GM19455 (cell line): ENCODE measurements around the gene SRSF12.
A peak's percentile ranks its signal among the peaks of the same experiment; 100 is the strongest.
"Not testable (repeated sequence)": the region's sequence is repeated elsewhere in the genome, so short reads cannot be mapped to it uniquely, and the experiment has no call there.

ENCODE experiments used
- ATAC-seq: cut with Tn5 transposase; IDR thresholded peaks from one replicate; pipeline ENCODE4 v1.9.1; 2021; ENCODE audit not compliant: unreplicated experiment

The SRSF12 gene

GRCh38 chr6:89131599-89131998, 13.7 kb upstream of the SRSF12 start:
- ATAC-seq = no peak

GRCh38 chr6:89128256-89128671, 10.4 kb upstream of the SRSF12 start:
- ATAC-seq = not testable (repeated sequence)

GRCh38 chr6:89122625-89123024, 4.8 kb upstream of the SRSF12 start:
- ATAC-seq = no peak

- ATAC-seq = no peak
Measured at GRCh38 chr6:89121934-89122333, 4.1 kb upstream of the SRSF12 start.

GRCh38 chr6:89120371-89120770, 2.5 kb upstream of the SRSF12 start:
- no peak for ATAC-seq

- ATAC-seq = no peak
Measured at GRCh38 chr6:89118931-89119330, 1.1 kb upstream of the SRSF12 start.

GRCh38 chr6:89116702-89117101, 1.2 kb downstream of the SRSF12 start:
- no peak for ATAC-seq

- ATAC-seq = no peak
Measured at GRCh38 chr6:89111933-89112332, 5.9 kb downstream of the SRSF12 start.

- no peak for ATAC-seq
Measured at GRCh38 chr6:89110284-89110683, 7.6 kb downstream of the SRSF12 start.

- no peak for ATAC-seq
Measured at GRCh38 chr6:89100114-89100513, 17.8 kb downstream of the SRSF12 start.

GRCh38 chr6:89098461-89098860, 19.4 kb downstream of the SRSF12 start:
- no peak for ATAC-seq

GRCh38 chr6:89087881-89088280, 30.0 kb downstream of the SRSF12 start:
- no peak for ATAC-seq

- no peak for ATAC-seq
Measured at GRCh38 chr6:89085409-89086205, 32.3 kb downstream of the SRSF12 start.

GRCh38 chr6:89084954-89085353, 32.9 kb downstream of the SRSF12 start:
- ATAC-seq = no peak

GRCh38 chr6:89084542-89084941, 33.3 kb downstream of the SRSF12 start:
- ATAC-seq = no peak

- ATAC-seq = no peak
Measured at GRCh38 chr6:89082486-89082891, 35.4 kb downstream of the SRSF12 start.

- peak; percentile 54 for ATAC-seq
Measured at GRCh38 chr6:89081423-89082322, 36.2 kb downstream of the SRSF12 start.

GRCh38 chr6:89081129-89081422, 36.8 kb downstream of the SRSF12 start:
- peak; percentile 22 for ATAC-seq

GRCh38 chr6:89080281-89081128, 37.4 kb downstream of the SRSF12 start, which contains the start of gene PNRC1:
Gene PNRC1 (plus strand): TSS chr6:89080751. CDS start chr6:89080895, 144 bp downstream.
- peak; percentile 75 for ATAC-seq

GRCh38 chr6:89079511-89080234, 38.2 kb downstream of the SRSF12 start:
- ATAC-seq = no peak
